Esophagus squamous epithelium (tissue), 5 donors: Measurements from ENCODE around the gene C5AR2. TPM values are rescaled to one million over a fixed set of nuclear protein-coding genes. Genes with fewer than 3 reads are reported as not detected.

Experiments used
- DNase-seq: peaks from one replicate; lab custom pipeline; 2025; lab: John Stamatoyannopoulos, UW
- H3K27ac ChIP-seq, 4 donors: fragments of 200-600 bp; sonication (generic); one replicate each; pipeline ENCODE4 v1.5.1; 2016 to 2019; ENCODE audit warnings: mild to moderate bottlenecking in 1 of 4
- H3K27me3 ChIP-seq, 4 donors: fragments of 200-600 bp; sonication (generic); 1 replicate in 3 of 4; 2 replicates in 1 of 4; pipeline versions ENCODE4 v1.5.1 to v1.6.0; 2017 to 2021; ENCODE audit warnings: antibody characterized with exemption in 1 of 4
- H3K36me3 ChIP-seq, 3 donors: fragments of 200-600 bp; sonication (generic); one replicate each; pipeline ENCODE4 v1.5.1; 2016 to 2019
- H3K4me1 ChIP-seq, 3 donors: fragments of 200-600 bp; sonication (generic); one replicate each; pipeline ENCODE4 v1.5.1; 2017 to 2019
- H3K4me3 ChIP-seq, 4 donors: fragments of 200-600 bp; sonication (generic); 1 replicate in 3 of 4; 2 replicates in 1 of 4; pipeline ENCODE4 v1.5.1; 2016 to 2019; ENCODE audit warnings: mild to moderate bottlenecking in 2 of 4, moderate library complexity in 1 of 4
- H3K9me3 ChIP-seq, 3 donors: fragments of 200-600 bp; sonication (generic); one replicate each; pipeline ENCODE4 v1.5.1; 2016 to 2019
- POLR2A ChIP-seq, 4 donors: fragments of 450-650 bp; IDR thresholded peaks; one replicate each; pipeline ENCODE4 v1.6.1; 2017; ENCODE audit warnings: antibody characterized with exemption in 4 of 4, mild to moderate bottlenecking in 4 of 4, moderate library complexity in 3 of 4
- WGBS, 2 donors: methylation state at CpG; one replicate each; pipeline ENCODE4 v1.1.5; 2018; 5-methylcytosine and 5-hydroxymethylcytosine counted together
- intact Hi-C: fragments of 100-400 bp; cut with DNase I; formaldehyde crosslinking; loops from one replicate; pipeline ENCODE4 v1.15.0; 2022
- total RNA-seq, 4 donors: library from RNA; depleted of rRNA; stranded (reverse); fragments of >200 nt; gene quantifications; one replicate each; pipeline ENCODE4 v1.1.0, GENCODE V29; 2016
- TF ChIP-seq, protein P1 (sequence below), 6 experiments: fragments of 450-650 bp in 4 of 6; fragments of 200-600 bp in 2 of 6; sonication (generic) in 2 of 6; IDR thresholded peaks; one replicate each; pipeline ENCODE4 v1.5.1; 2016 to 2019; ENCODE audit warnings: antibody characterized with exemption in 6 of 6, mild to moderate bottlenecking in 4 of 6, moderate library complexity in 4 of 6
- donor health status: DM: yes; HTN: yes; CAD: no.

The C5AR2 gene
- total RNA-seq, 4 donors from 2014 or later = 0.21 to 1.3 (median 0.63) TPM

DNA sequence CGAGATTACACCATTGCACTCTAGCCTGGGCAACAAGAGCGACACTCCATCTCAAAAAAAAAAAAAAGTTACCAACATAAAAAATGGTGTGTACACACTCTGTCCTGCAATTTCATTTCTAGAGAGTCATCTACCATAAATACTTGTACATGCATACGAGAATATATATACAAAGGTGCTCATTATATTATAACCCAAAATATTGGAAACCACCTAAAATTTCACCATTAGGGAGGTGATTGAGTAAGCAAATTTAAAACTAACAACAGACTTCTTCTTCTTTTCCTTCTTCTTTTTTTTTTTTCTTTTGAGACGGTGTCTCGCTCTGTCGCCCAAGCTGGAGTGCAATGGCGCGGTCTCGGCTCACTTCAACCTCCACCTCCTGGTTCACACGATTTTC lies 29.7 kb upstream of the C5AR2 start:
- TF ChIP-seq, protein P1, sequence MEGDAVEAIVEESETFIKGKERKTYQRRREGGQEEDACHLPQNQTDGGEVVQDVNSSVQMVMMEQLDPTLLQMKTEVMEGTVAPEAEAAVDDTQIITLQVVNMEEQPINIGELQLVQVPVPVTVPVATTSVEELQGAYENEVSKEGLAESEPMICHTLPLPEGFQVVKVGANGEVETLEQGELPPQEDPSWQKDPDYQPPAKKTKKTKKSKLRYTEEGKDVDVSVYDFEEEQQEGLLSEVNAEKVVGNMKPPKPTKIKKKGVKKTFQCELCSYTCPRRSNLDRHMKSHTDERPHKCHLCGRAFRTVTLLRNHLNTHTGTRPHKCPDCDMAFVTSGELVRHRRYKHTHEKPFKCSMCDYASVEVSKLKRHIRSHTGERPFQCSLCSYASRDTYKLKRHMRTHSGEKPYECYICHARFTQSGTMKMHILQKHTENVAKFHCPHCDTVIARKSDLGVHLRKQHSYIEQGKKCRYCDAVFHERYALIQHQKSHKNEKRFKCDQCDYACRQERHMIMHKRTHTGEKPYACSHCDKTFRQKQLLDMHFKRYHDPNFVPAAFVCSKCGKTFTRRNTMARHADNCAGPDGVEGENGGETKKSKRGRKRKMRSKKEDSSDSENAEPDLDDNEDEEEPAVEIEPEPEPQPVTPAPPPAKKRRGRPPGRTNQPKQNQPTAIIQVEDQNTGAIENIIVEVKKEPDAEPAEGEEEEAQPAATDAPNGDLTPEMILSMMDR (IDR thresholded peaks at IDR 0.05) = no peak
- no peak for TF ChIP-seq POLR2A (IDR thresholded peaks at IDR 0.05)
- no peak overlapping the region for H3K4me3 ChIP-seq
- no peaks in the 10 kb centered on the region for H3K9me3 ChIP-seq
- H3K36me3 ChIP-seq = no peaks in the 10 kb centered on the region
- peaks cover 0 to 10% (median 5%) of the 10 kb centered on the region in 3 donors for H3K4me1 ChIP-seq
- intact Hi-C loops = loop anchor here (10.0 kb wide), 1 partner anchor 123 kb away; no protein-coding TSS in a partner anchor
- no peak for DNase-seq
- WGBS, 2 donors = 76 to 77% methylated on average over 10 of the region's 10 CpGs
- no peak overlapping the region for H3K27ac ChIP-seq
- H3K27me3 ChIP-seq = no peaks in the 10 kb centered on the region

DNA sequence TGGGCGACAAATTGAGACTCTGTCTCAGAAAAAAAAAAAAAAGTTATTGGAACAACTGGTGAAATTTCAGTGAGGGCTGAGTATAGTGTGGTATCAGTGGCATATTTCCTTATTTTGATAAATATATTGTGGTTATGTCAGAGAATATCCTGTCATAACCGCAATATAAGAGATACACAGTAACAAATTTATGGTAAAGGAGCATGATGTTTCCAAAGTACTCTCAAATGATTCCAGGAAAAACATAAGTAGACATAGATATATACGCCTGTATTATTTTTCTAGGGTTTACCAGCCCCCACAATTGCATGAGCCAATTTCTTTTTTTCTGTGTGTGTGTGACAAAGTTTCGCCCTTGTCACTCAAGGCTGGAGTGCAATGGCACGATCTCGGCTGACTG lies 28.0 kb upstream of the C5AR2 start:
- no peaks in the 10 kb centered on the region for H3K27me3 ChIP-seq
- DNase-seq = no peak
- WGBS, 2 donors = 63 to 88% methylated on average over 6 of the region's 6 CpGs
- no peak overlapping the region for H3K27ac ChIP-seq
- no peaks in the 10 kb centered on the region for H3K36me3 ChIP-seq
- H3K9me3 ChIP-seq = no peaks in the 10 kb centered on the region
- H3K4me3 ChIP-seq = no peak overlapping the region
- TF ChIP-seq, protein P1 (IDR thresholded peaks at IDR 0.05) = no peak
- no peak for TF ChIP-seq POLR2A (IDR thresholded peaks at IDR 0.05)
- peaks cover under 1 to 15% (median 5%) of the 10 kb centered on the region in 3 donors for H3K4me1 ChIP-seq
- intact Hi-C loops = loop anchor here (10.0 kb wide), 1 partner anchor 121 kb away; no protein-coding TSS in a partner anchor

DNA sequence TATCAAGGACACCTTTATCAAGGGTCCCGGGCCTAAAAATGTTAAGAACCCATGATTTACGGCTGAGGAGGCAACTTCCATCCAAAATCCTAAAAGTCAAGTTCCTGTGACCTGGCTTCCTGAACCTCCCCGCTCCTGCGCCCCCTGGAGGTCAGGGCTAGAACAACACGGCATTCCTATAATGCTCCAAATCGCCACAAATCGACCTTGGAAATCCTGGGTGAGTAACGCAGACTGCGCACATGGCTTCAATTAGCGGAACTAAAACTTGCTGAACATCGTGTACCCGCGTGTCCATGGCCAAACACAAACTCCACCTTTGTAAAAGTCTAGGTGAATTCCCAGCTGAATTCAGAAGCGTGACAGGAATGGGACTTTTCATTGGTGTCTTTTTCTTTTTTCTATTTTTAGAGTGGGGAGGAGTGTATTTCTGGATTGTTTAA lies 26.6 kb upstream of the C5AR2 start:
- TF ChIP-seq, protein P1 (IDR thresholded peaks at IDR 0.05) = peak; percentile 76 to 91 (median 86)
- no peak for TF ChIP-seq POLR2A (IDR thresholded peaks at IDR 0.05)
- intact Hi-C loops = loop anchor here (10.0 kb wide), 1 partner anchor 119 kb away; no protein-coding TSS in a partner anchor
- no peak for DNase-seq
- 3 to 5% methylated on average over 14 of the region's 14 CpGs for WGBS, 2 donors
- Histone ChIP-seq H3K27ac (no peak overlapping the region), H3K27me3 (peaks cover 0 to under 1% (median 0%) of the 10 kb centered on the region in 4 donors), H3K4me1 (peaks cover 2 to 18% (median 5%) of the 10 kb centered on the region in 3 donors), H3K36me3 (no peaks in the 10 kb centered on the region), H3K9me3 (no peaks in the 10 kb centered on the region), H3K4me3 (no peak overlapping the region)

GRCh38 chr19:47306303-47306702 lies 25.7 kb upstream of the C5AR2 start:
- Histone ChIP-seq H3K9me3 (no peaks in the 10 kb centered on the region), H3K4me3 (no peak overlapping the region), H3K4me1 (peaks cover 2 to 18% (median 5%) of the 10 kb centered on the region in 3 donors), H3K27ac (no peak overlapping the region), H3K27me3 (peaks cover 0 to 8% (median 0%) of the 10 kb centered on the region in 4 donors), H3K36me3 (no peaks in the 10 kb centered on the region)
- intact Hi-C loops = loop anchor here (10.0 kb wide), 1 partner anchor 118 kb away; no protein-coding TSS in a partner anchor
- 81 to 88% methylated on average over 3 of the region's 3 CpGs for WGBS, 2 donors
- no peak for DNase-seq
- TF ChIP-seq, protein P1 (IDR thresholded peaks at IDR 0.05) = no peak
- TF ChIP-seq POLR2A (IDR thresholded peaks at IDR 0.05) = no peak

- intact Hi-C loops = loop anchor here (10.0 kb wide), 1 partner anchor 116 kb away; no protein-coding TSS in a partner anchor
- no peak overlapping the region for H3K27ac ChIP-seq
Observed at GRCh38 chr19:47309038-47309437, 22.9 kb upstream of the C5AR2 start.

More at GRCh38 chr19:47309038-47309437, 22.9 kb upstream of the C5AR2 start:
- no peaks in the 10 kb centered on the region for H3K9me3 ChIP-seq
- TF ChIP-seq, protein P1 (IDR thresholded peaks at IDR 0.05) = no peak
- no peak for TF ChIP-seq POLR2A (IDR thresholded peaks at IDR 0.05)
- H3K36me3 ChIP-seq = no peaks in the 10 kb centered on the region
- no peak overlapping the region for H3K4me3 ChIP-seq
- DNase-seq = no peak
- peaks cover 2 to 18% (median 5%) of the 10 kb centered on the region in 3 donors for H3K4me1 ChIP-seq
- peaks cover 0 to 17% (median 0%) of the 10 kb centered on the region in 4 donors for H3K27me3 ChIP-seq
- 40 to 60% methylated on average over 4 to 8 of the region's 8 CpGs for WGBS, 2 donors
